NCI-H2029 treated with DMSO at 0.1 percent for 48 hours (cell line): ENCODE results near the gene LENEP.

Experiments used
- DNase-seq: peaks from one replicate; lab custom pipeline; 2025; lab: John Stamatoyannopoulos, UW

The LENEP gene

DNA sequence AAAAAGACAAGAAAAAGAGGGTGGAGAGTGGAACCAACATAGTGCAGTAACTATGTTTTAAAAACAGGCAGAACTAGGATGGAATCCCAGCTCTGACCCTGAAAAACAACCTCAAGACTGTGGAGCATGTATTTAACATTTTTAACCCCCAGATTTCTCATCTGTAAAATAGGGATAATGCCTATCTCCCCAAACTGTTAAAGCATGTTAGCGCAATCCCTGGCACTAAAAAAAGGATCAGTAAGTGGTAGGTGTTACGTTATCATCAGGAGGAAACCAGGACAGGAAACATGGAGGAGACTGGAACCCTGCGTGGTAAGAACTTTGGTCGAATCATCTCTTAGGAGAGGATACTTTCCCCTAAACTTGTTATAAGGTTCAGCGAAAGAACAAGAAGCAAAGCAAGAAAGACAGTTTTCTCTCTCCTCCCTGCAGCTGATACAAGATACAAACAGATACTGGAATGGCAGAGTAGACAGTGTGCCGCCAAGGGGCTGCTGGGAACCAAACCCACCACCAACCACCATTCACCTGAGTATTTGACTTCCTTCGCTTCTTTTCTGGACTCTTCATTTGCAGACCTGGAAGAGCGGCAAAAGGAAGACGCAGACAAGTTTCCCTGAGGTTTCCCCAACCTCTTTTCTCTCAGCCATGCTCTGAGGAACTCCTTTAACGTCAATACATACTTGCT lies 32.8 kb upstream of the LENEP start:
- no peak for DNase-seq

DNA sequence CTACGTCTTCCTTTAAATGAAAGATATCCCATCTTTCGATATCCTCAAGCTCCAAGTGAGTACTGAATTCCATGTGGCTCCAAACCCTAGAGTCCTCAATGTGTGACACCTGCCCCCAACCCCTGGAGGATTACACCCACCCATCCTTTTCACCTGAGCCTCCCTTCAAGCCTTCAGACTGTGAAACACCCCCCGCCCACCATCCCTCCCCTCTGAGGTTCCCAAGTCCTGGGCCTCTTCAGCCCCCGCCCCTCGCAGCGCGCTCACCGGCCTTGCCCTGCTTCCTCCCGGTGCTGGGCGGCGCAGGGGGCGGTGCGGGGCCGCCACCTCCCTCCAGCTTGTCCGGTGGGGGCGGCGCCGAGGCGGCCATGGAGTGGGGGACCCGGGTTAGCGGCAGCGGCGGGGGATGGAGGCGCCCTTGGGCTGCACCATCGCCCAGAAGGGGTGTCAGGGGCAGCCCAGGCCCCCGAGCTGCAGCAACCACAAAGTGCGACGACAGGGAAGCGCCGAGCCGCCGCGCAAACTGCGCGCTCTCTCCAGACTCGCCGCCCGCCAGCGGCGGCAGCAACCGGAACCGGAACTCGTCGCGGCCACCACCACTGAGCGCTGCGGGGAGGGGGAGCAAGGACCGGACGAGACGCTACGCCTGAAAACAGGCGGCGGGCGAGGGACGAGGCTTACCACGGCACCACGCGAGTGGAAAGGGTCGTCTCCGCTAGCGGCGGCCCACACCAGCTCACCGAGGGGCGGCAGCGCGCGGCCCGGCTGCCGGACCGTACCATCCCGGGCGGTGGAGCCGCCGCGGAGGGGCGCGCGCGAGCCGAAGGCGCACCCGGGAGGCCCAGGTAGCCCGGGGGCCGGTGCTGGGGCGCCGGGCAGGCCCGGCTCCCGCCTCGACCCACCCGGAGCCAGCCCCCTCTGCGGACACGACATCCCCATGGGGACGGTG lies 31.9 kb upstream of the LENEP start, which contains the start of gene PYGO2:
Gene PYGO2, minus strand, starts transcription at position 576 of the 949 bp plus-strand sequence. Its CDS starts 206 bp downstream, at position 370.
- DNase-seq: peak; percentile 12

DNA sequence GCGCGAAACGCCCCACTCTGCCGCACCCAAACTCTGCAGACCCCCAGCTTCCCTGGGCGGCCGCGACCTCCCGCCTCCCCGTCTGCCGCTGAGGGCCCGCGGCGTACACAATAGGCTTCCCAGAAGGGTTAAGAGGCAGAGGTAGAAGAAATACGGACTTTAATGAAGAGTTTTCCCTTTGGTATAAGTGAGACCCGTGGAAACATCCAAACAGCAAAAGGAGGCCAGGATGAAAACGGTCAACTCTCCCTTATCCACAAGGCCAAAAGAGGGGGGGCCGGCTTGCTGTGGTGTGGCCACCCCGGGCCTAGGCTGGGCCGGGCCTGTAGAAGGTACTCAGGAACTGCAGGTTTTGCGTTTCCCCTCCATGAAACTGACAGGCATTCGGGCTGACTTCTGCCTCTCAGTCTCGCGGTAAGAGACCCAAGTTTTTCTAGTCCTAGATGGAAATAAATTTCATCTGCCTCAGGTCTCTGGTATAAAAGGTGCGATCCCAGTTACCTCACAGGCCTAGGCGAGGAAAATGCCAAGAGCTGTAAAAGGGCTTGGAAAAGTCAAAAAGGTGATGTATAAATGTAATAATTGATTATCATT lies 31.1 kb upstream of the LENEP start:
- DNase-seq: no peak

DNA sequence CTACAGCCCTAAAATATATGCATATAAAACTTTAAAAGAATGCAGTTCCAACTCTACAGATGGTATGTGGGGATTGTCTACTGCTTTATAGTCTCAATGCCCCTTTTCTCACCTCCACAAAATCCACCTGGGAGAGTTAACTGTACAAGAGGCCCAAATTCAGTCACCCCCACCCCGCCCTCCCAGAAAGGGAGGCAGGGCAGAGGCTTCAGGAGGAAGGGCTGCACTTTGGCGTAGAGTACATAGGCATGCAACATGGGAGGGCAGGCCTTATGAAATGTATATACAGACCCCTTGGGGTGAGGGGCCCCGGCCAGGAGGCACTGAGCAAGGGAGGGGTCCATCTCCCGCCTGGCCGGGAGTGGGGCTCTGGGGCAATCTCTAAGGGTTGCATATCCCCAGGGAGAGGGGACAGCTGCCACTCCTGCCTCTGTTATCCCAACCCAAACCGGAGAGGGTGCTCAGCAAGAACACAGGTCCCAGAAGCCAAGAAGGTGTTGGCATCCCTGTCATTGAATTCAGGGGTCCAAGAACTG lies 30.5 kb upstream of the LENEP start:
- no peak for DNase-seq

DNA sequence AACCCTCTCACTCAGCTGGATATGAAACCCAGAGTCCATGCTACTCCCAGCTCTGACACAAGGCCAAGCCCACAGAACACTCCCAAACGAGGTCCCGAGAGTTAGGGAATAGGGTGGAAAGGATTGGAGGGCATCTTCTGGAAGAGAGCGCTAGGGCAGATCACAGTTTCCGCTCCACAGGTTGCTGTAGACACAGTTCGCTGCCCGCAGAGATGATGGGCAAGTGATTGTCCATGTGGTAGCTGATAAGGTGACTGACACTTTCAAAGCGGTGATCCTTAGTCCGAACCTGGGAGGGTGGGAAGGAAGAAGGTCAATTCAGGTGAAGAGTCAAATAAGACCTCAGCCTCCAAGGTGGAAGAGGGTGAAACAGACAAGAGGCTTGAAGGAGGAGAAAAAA lies 29.7 kb upstream of the LENEP start:
- DNase-seq: no peak

DNA sequence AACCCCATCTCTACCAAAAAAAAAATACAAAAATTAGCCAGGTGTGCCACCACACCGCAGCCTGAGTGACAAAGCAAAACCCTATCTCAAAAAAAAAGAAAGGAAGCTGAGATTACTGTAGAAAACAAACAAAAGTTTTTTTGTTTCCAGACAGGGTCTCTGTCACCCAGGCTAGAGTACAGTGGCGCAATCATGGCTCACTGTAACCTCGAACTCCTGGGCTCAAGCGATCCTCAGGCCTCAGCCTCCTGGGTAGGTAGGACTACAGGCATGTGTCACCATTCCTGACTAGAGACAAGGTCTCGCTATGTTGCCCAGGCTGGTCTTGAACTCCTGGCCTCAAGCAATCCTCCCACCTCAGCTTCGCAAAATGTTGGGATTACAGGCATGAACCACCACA lies 29.0 kb upstream of the LENEP start:
- DNase-seq: no peak

DNA sequence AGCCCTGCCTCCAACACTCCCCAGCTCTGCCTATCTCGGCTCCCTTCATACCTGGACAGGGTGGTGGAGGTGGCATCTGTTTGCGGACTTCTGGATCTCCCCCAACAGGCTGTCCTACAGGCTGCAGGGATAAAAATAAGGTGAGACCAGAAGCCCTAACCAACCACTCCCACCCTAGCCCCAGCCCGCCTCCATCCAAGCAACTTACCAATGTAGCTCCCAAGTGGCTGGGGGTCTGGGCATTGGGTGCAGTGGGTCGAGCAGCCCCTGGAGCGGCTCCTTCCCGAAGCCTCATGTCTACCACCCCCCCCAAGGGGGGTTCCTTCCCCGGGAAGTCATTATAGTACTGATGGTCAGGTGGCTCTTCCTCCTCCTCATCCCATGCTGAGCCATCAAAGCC lies 27.3 kb upstream of the LENEP start:
- DNase-seq: no peak

DNA sequence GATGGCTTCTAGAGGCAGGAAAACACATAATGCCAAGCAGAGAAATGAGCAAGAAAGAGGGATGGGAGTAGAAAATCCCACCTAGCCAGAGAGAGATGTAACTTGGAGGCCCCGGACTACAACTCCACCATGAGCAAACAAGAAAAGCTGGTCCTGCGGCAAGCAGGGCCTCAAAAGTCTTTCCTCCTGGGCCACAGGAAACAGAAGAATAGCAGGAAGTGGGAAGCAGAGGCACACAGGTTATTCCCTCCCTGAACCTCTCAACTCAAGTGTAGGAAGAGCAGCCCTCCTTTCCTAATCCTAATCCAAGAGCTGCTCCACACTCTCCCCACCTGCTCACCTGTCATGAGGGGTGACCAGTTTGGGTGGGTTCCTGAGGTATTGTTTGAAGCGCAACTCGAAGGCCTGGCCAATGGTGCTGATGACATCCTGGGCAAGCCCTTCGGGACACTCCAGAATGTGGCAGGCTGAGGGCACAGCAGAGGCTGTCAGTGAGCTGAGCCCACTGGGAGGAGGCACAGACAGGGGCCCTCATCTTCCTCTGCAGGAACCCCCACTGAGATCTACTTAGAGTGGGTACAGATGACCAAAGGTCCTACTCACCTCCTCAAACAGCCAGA lies 25.9 kb upstream of the LENEP start:
- no peak for DNase-seq

DNA sequence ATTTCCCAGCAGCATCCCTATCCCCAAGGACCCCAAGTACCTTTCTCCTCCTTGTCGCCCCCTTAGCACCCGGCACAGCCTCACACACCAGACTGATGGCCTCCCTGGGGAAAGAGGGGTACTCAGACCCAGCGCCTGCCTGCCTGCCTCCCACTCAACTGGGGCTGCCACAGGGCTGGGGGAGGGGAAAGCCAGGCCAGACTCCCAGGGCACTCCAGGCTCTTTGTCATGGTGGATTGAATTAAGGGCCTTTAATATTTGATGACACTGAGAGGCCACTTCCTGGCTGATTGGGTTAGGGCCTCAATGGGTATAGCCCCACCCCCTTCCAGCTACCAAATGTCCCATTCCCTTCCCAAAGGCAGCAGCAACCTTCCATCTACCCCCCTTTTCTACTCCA lies 24.7 kb upstream of the LENEP start:
- no peak for DNase-seq

DNA sequence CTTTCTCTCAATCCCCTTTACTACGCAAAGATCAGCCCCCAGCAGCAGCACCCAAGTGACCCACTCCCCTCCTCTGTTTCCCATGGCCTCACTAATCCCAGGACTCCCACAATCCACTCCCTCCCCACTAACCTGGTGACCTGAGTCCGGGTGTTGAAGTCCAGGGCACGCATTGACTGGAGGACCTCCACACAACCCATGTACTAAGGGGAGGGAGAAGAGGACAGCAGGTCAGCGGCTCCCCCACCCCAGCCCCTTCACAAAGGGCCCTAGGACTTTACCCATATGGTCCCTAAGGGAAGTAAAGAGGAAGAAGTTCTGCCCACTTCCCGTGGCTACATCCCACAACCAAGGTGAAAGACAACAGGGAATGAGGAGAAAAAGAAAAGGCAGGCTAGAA lies 24.1 kb upstream of the LENEP start:
- DNase-seq: no peak

DNA sequence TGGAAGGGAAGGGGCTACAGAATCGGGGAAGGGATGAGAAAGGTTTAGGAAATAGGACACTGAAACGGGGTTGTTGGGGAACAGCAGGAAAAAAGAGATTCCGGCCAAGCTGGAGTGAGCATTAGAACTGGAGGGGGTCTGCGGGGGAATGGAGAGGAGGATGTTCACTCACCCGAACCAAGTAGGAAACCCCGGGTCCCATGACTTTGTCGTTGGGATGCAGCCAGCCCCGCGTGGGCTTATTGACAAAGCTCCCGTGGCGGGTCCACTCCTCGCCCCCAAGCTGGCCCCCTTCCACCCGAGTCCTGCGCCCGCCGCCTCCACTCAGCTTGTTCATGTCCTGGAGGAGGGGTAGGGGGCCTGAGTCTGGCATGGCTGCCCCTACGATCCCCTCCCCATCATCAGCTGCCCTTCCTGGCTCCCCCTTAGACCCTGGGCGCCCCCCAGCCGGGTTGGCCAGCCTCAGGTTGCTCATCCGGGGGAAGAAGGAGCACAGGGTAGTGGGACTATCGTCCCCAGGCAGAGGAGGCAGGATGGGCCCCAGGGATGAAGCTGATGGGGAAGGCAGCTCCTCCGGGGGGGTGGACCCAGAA lies 23.4 kb upstream of the LENEP start:
- no peak for DNase-seq

DNA sequence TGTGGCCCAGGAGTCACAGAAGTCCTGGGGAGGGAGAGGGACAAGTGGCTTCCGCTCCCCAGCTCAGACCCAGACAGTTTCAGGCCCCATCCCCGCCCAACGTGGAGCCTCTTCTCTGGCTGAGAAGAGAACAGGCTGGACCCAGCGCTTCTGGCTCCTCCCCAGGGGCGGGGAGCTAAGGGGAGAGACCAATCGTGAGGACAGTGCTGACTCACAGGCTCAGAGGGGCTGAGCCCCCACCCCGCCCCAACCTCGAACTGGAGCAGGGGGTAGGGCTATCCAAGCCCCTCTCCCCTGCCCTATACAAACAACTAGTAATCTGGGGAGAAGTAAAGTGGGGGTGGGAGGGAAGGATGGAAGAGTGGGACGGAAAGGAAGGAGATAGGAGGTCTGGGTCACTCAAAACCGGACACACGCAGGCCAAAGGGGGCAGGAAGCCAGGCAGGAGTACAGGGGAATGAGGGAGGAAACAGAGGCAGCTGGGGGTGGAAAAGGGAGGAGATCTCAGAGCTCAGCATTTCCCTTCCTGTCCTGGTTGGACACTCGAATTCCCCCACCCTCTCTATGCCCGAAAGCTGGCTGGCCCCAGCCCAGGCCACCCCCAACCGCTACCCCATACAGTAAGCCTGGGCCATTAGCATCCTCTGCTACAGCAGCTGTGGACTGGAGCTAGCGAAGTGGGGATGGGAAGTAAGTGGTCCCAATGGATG lies 22.6 kb upstream of the LENEP start, which contains the start of gene SHC1:
Gene SHC1, minus strand, starts transcription at position 117 of the 710 bp plus-strand sequence. CDS start 221 bp downstream, outside the sequence.
- DNase-seq: no peak

DNA sequence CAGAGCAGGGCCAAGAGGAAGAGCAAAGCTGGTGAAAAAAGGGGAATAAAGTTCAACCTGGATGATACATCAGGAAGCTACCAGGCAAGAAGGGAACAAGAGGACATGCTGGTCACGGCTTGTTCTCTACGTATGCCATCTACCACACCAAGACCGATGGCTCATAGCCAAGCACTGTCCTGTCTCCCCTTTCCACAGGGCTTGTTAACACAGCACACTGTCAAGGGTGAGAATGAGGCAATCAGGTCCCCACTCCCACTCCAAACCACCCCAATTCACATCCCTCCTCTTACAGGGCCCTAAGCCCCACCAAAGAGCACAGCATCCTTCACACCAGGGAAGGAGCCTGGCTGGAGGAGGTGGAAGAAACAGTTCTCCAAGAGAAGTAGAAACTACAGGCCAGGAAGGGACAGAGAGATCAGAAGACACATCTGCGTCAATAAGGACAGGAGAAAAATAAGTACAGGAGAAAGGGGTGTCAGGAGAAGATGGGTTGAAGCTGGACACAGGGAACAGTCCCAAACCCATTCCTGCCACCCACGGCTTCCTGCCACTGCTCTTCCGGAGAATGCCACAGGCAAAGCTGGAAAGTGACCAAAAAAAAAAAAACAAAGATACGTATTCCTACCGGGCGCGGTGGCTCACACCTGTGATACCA lies 21.9 kb upstream of the LENEP start:
- DNase-seq: no peak

DNA sequence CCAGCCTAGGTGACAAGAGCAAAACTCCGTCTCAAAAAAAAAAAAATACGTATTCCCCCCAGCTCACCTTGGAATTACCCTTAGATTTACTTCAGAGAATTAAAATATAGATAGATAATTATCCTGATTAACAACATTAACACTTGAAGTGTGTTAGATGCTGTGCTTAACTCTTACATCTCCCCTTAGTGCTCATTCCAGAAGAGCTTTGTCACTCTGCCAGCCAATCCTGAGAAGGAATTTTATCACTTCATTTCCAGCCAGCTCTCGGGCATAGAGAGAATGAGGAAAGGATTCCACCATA lies 21.2 kb upstream of the LENEP start:
- DNase-seq: no peak

DNA sequence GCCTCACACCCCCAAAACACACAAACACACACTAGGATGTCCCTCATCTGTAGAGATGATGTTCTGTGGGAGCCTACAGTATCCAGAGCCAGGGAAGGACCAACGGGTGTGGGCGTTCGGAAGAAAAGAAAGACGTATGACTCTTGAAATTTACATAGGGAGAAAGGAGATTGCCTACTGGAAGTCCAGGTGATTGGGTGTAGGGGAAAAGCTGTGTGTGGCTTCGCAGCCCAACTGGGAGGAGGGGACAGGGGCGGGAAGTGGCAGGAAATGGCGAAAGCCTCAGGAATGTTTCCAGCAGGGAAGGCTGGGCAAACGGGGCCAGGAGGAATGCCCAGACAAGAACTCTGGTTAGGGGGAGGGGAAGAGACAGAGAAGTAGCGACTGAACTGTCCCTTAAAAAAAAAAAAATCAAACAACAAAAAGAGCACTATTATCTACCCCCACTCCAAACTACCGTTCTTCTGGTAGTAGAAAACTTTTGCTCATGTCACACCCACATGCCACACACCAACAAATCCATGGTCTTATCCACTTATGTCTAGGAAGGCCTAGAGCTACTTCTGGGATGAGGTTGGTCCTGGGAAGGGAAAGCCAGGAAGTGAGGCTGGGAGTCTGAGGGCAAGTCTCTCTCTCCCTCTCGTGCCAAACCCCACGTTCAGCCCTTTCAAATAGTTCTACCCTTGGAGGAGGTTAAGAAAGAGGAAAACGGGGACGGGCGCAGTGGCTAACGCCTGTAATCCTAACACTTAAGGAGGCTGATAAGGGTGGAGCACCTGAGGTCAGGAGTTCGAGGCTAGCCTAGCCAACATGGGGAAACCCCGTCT lies 20.7 kb upstream of the LENEP start:
- no peak for DNase-seq

DNA sequence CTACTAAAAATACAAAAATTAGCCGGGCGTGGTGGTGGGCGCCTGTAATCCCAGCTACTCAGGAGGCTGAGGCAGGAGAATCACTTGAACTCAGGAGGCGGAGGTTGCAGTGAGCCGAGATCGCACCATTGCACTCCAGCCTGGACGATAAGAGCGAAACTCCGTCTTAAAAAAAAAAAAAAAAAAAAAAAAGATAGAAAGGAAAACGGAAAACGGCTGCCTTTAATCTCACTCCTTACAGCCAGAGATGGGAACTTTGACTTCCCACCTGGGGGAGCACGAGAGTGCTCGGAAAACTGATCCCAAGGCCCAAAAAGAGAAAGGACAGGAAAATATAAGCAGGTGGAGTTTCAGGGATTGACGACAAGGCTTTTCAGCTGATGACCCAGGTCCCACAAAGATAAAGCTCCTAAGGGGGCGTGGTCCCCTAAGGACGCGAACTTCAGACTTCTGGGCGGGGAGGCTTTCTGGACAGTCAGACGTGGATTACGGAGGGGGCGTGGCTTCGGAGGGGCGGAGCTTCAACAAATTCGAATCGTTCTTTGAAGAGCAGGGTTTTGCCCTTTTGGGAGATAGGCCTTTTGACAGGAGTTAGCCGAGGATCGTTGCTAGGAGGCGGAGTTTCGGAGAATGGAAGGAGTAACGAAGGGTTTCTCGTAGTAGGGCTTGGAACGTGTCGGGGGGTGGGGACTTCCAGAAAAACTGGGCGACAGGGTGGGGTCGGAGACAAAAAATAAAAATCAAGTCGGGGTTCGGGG lies 19.9 kb upstream of the LENEP start:
- DNase-seq: peak; percentile 65

DNA sequence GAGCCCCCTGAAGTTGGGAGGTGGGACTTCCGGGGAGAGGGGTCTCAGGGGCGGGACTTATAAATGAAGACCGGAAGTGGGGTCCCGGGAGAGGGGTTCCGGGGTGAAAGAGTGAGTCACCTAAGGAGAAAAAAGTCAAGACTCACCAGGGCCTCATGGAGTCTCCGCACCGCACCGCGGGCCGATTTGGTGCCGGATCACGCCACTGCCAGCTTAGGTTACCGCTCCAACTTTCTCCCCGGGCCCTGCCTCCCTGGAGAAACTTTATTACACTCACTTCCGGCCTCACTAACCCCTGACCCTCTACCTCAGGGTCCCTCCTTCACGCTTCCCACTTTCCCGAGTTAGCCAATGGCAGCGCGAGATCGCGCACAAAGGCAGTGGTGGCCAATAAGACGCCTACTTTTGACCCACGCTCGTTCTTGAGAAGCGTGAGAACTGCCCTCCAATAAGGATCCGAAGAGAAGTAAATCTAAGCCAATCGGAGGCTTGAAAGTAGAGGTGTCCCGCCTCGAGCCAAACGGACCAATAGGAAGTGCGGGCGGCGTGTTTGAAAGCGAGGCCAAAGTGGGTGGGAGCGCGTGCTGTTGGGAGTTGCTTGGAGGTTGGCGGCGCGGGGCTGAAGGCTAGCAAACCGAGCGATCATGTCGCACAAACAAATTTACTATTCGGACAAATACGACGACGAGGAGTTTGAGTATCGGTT lies 19.1 kb upstream of the LENEP start, which contains the start of gene CKS1B:
Gene CKS1B, plus strand, starts transcription at position 580 of the 706 bp plus-strand sequence. Its CDS starts 65 bp downstream, at position 645.
- peak; percentile 97 for DNase-seq

DNA sequence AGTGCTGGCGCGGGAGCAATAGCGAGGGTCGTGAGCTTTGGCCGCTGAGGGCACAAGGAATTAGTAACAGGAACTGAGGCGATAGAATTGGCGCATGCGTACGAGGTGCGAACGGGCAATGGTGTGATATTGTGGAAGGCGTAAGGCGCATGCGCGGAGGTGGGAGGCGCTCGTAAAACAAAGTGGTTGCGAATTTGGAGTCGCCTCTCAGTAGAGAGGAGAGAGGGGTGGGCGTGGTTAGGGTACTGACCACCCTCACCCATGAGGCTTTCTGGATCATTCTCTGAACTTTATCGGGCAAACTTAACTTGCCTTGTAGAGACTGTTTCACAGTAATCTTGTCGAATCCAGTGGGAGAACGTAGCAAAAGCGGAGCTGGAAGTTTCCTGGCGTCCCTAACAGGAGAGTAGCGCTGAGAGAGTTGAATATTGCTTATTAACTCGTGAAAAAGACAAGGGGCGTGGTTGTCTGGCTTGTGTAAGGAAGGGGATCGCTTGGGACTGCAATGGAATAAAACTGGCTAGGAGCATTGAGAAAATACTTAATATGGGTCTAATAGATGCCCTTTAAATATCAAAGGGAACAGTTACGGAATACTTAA lies 18.5 kb upstream of the LENEP start:
- DNase-seq: peak; percentile 94
